Lower leg skin (tissue), 4 donors: ENCODE data around the gene PRPF8. TPM values are rescaled to one million over a fixed set of nuclear protein-coding genes. Genes with fewer than 3 reads are reported as not detected.

Source experiments
- DNase-seq, 2 donors: peaks; one replicate each; pipeline ENCODE4 v3.0.0-alpha.2; 2019; ENCODE audit warnings: low spot score in 2 of 2
- H3K4me3 ChIP-seq: fragments of 200-600 bp; sonication (generic); 2 replicates; pipeline ENCODE4 v1.5.1; 2017; ENCODE audit warnings: mild to moderate bottlenecking, low read depth; ENCODE audit not compliant: poor library complexity, severe bottlenecking
- CTCF ChIP-seq, 3 donors: fragments of 450-650 bp; IDR thresholded peaks; one replicate each; pipeline ENCODE4 v1.5.1; 2016; ENCODE audit warnings: antibody characterized with exemption in 3 of 3, mild to moderate bottlenecking in 3 of 3, moderate library complexity in 2 of 3
- POLR2A ChIP-seq, 2 donors: fragments of 450-650 bp; IDR thresholded peaks; one replicate each; pipeline ENCODE4 v1.6.1; 2016 to 2017; ENCODE audit warnings: antibody characterized with exemption in 2 of 2, mild to moderate bottlenecking in 1 of 2, moderate library complexity in 1 of 2
- WGBS, 2 donors: methylation state at CpG; one replicate each; pipeline ENCODE4 v1.1.5; 2018; 5-methylcytosine and 5-hydroxymethylcytosine counted together
- intact Hi-C: fragments of 100-400 bp; cut with DNase I; formaldehyde crosslinking; loops from one replicate; pipeline ENCODE4 v1.15.0; 2023; ENCODE audit warnings: low total_unique reads
- total RNA-seq, 4 donors: library from RNA; depleted of rRNA; stranded (reverse); fragments of >200 nt; gene quantifications; one replicate each; pipeline ENCODE4 v1.1.0, GENCODE V29; 2016

The PRPF8 gene
- 100 to 1,000 TPM; 140 to 228 (median 173) TPM for total RNA-seq

GRCh38 chr17:1684378-1685189 lies at the start of gene PRPF8:
TSS of gene PRPF8 (minus strand) at chr17:1684867. CDS start at chr17:1684571, 296 bp downstream.
- intact Hi-C loops = no loop called here
- 0 to 1% methylated on average over 29 to 54 of the region's 72 CpGs for WGBS, 2 donors
- peak in 1 of 2 donors; percentile 94 for TF ChIP-seq POLR2A (IDR thresholded peaks at IDR 0.05)
- no peak for TF ChIP-seq CTCF (IDR thresholded peaks at IDR 0.05)
- peak within 1 kb of the TSS; percentile 79 for H3K4me3 ChIP-seq
- peak; percentile 98 to 100 for DNase-seq

- WGBS, 2 donors = 92 to 96% methylated on average over 38 of the region's 38 CpGs
Measured at GRCh38 chr17:1733759-1734158, 49.1 kb upstream of the PRPF8 start.

GRCh38 chr17:1732833-1733321 lies 48.2 kb upstream of the PRPF8 start:
- H3K4me3 ChIP-seq = no peak overlapping the region
- no peak for DNase-seq
- WGBS, 2 donors = 84 to 86% methylated on average over 11 of the region's 11 CpGs
- TF ChIP-seq CTCF (IDR thresholded peaks at IDR 0.05) = no peak
- no peak for TF ChIP-seq POLR2A (IDR thresholded peaks at IDR 0.05)
- intact Hi-C loops = no loop called here

More at GRCh38 chr17:1733759-1734158, 49.1 kb upstream of the PRPF8 start:
- no peak for TF ChIP-seq CTCF (IDR thresholded peaks at IDR 0.05)
- no peak for TF ChIP-seq POLR2A (IDR thresholded peaks at IDR 0.05)
- no peak overlapping the region for H3K4me3 ChIP-seq
- intact Hi-C loops = no loop called here
- no peak for DNase-seq

- no peak overlapping the region for H3K4me3 ChIP-seq
- intact Hi-C loops = no loop called here
- WGBS, 2 donors = 93 to 95% methylated on average over 18 to 22 of the region's 22 CpGs
- TF ChIP-seq CTCF (IDR thresholded peaks at IDR 0.05) (no peak), POLR2A (IDR thresholded peaks at IDR 0.05) (no peak)
- no peak for DNase-seq
Measured at GRCh38 chr17:1732241-1732832, 47.7 kb upstream of the PRPF8 start.

- WGBS, 2 donors = 72 to 78% methylated on average over 10 of the region's 10 CpGs
Measured at GRCh38 chr17:1731194-1731506, 46.5 kb upstream of the PRPF8 start.

More at GRCh38 chr17:1731194-1731506, 46.5 kb upstream of the PRPF8 start:
- TF ChIP-seq POLR2A (IDR thresholded peaks at IDR 0.05) (no peak), CTCF (IDR thresholded peaks at IDR 0.05) (no peak)
- intact Hi-C loops = no loop called here
- no peak for DNase-seq
- no peak overlapping the region for H3K4me3 ChIP-seq
